Measurements from ENCODE around the gene CDH2.

CDH2 gene

GRCh38 chr18:28127228-28127627 is 49.7 kb downstream of the CDH2 start:
- DNase-seq (ENCODE audit: low read depth), result no peak

GRCh38 chr18:28126768-28127167 is 50.2 kb downstream of the CDH2 start:
- no peak for DNase-seq (ENCODE audit: low read depth)

DNA sequence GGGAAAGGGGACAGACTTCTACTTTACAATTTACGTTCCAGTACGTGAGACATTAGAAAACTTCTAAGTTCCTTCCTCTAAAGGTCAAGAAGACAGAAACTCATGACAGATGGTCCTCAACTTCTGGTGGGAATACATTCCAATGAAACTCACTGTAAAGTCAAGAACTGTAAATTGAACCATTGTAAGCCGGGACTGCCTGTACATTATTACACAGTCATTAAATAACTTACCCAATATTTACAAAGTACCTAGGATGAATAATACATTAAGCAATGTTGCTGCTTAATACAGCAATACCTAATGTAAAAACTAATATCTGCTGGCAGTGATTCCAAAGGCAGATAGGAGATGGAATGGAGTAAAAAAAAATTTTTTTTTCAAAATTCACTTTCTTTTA is 51.9 kb downstream of the CDH2 start:
- no peak for DNase-seq (ENCODE audit: low read depth)

GRCh38 chr18:28124131-28125029 is 52.5 kb downstream of the CDH2 start:
- DNase-seq (ENCODE audit: low read depth), result no peak

- no peak for DNase-seq (ENCODE audit: low read depth)
Observed at GRCh38 chr18:28123401-28124030, 53.4 kb downstream of the CDH2 start.

DNA sequence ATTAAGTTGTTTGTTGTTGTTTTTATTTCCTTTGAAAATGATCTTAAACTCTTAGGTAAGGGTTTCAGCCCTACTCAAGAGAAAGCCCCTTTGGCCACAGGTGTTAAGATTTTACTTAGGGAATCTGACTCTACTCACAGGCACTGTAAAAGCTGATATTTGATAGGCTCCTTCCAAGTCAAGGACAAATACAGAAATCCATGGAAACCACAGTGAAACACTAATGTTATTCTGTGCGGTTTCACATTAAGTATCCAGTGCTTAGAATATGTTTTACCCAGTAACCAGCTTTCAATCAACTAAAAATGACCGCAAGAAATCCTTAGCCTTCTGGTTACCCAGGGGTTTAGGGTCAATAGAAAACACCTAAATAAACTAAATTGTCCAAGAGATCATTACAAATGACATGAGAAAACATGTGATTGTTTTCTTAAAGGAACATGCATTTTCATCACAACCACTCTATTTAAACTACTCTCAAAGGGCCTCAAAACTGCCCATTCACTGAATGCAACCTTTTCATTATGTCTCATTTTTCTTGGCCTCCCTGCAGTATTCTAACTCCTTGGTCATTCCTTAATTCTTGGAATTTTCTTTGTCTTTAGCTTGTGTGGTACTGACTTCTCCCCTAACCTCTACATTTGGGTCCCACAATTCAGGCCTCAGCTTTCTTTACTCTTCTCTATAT is 56.0 kb downstream of the CDH2 start:
- DNase-seq (ENCODE audit: low read depth), result no peak

- no peak for DNase-seq (ENCODE audit: low read depth)
Observed at GRCh38 chr18:28116461-28116860, 60.5 kb downstream of the CDH2 start.

- DNase-seq (ENCODE audit: low read depth), result no peak
Observed at GRCh38 chr18:28115149-28115550, 61.8 kb downstream of the CDH2 start.

- no peak for DNase-seq (ENCODE audit: low read depth)
Observed at GRCh38 chr18:28114472-28114871, 62.5 kb downstream of the CDH2 start.

GRCh38 chr18:28113271-28114029 is 63.5 kb downstream of the CDH2 start:
- no peak for DNase-seq (ENCODE audit: low read depth)

DNA sequence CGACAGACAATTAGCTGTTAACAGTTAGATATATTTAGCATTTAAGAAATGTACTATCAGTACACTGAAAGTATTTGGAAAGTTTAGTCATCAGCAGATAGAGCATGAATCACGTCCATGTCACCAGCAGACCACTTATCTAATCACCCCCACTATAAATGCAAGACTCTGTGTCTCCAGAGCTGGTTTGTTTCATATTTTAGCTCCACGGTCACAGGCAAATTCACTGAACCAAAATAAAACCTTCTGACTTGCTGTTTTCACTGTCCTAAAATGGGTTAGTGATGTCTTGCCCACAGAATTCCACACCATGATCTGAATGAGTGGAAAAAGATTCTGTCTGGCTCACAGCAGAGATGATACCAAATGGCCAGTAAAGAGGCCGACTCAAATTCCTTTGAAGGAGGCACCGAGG is 64.9 kb downstream of the CDH2 start:
- DNase-seq (ENCODE audit: low read depth), result no peak

- no peak for DNase-seq (ENCODE audit: low read depth)
Observed at GRCh38 chr18:28110924-28111323, 66.0 kb downstream of the CDH2 start.

DNA sequence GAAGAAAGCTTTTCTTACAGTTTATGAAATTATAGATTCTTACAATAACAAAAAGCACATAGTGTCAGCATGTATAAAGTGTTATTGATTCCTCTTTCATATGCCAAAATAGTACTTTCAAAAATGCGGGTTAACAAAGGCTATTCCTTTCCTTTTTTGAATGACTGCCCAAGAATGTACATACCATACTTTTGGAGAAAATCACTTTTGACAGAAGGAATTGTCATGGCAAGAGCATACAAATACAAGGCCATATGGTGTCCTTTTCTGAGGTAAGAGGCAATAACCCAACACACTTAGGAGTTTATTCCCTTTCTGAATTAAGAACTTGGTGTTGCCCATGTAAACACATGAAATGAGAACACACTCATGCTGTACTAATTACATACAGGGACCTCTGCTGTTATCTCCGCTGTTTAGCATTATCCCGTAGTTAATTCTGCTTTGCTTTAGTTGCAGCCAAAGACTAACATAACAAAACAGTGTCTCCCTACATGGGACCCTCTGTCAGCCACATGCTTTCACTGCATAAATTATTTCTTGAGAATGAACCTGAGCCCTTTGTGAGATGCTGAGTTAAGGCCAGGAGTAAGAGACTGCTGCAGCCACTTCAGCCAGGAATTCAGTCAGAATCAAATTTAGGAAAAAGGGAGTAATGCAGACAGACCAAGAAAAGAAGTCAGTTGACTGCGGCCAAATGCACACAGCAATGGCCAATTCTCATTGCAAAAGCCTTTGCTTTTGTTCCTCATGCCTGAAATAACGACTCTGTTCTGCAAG is 67.0 kb downstream of the CDH2 start:
- DNase-seq (ENCODE audit: low read depth), result no peak

GRCh38 chr18:28108814-28109213 is 68.1 kb downstream of the CDH2 start:
- DNase-seq (ENCODE audit: low read depth), result no peak

DNA sequence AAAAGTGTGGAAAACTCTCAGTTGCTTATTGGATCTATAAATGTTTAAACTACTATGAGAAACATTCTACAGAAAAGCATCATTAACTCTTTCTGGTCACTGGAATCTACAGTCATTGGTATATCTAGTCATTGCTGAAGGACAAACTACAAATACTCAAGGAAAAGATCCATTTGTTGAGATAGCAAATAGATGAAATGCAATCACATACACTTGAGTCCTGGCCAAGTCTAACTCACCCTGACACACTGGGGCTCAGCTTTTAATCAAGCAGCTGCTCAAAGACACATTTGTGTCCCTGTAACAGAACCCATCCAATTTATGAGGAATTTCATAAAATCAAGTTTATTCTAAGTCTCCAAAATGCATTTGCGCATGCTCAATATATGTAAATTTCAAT is 68.7 kb downstream of the CDH2 start:
- no peak for DNase-seq (ENCODE audit: low read depth)

GRCh38 chr18:28099237-28099636 is 77.7 kb downstream of the CDH2 start:
- DNase-seq (ENCODE audit: low read depth), result no peak

DNA sequence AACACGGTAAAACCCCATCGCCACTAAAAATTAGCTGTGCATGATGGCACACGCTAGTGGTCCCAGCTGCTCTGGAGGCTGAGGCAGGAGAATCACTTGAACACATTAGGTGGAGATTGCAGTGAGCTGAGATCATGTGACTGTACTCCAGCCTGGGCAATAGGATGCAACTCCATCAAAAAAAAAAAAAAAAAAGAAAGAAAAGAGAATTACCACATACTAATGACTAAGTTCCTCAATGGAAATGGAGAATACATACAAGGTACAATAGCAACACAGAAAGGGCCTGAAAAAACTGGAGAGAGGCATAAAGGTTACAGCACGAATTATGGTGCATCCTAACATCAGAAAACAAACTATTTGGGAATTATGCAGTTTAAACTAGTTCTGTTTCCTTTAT is 81.3 kb downstream of the CDH2 start:
- DNase-seq (ENCODE audit: low read depth), result no peak

- DNase-seq (ENCODE audit: low read depth), result no peak
Observed at GRCh38 chr18:28095041-28095440, 81.9 kb downstream of the CDH2 start.

DNA sequence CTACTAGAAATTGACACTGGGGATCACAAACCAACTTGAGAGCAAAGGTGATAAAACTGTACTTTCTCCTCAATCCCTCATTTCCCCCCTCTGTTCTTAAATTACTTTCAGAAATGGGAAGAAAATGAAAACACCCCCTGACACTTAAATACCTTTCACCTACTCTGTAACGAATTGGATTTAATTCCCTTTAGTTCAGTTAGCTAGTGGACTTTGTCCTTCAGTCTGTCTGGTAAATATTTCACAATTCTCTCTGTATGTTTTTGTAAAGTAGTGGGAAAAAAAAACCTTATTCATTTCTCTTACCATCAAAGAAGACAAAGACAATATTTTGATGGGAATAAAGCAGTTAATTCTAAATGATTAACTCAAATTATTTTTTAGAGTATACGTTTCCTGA is 85.7 kb downstream of the CDH2 start:
- DNase-seq (ENCODE audit: low read depth), result no peak

DNA sequence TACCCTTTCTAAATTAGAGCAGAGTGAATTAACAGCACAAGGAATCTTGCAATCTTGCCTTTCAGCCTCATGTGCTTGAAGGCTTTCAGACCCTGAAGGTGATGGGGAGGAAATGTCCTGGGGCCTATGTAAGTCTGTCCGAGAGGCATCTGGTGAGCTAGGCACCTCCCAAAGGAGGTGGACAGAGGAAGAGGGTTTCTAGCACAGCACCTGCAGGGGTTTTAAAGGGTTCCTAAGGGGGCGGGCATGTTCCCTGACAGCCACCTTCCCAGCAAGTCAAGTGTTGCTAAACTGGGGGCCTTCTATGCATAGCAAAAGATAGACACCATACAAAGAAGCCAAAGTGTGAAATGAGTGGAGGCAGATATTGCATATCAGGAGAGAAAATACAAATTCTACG is 88.5 kb downstream of the CDH2 start:
- DNase-seq (ENCODE audit: low read depth), result no peak
